ENCODE results near the gene SPDYC. TPM values are rescaled to one million over a fixed set of nuclear protein-coding genes. Genes with fewer than 3 reads are reported as not detected.
A peak's percentile ranks its signal among the peaks of the same experiment; 100 is the strongest.

The SPDYC gene
- total RNA-seq, 1 donor from 2014 or later = not detected

GRCh38 chr11:65213322-65214211 lies 43.5 kb downstream of the SPDYC start:
- no peak overlapping the region for H2AFZ ChIP-seq (ENCODE audit: low read depth, low read length)
- no peak overlapping the region for H3K4me3 Mint-ChIP-seq (ENCODE audit: unreplicated experiment)
- peaks cover 6% of the 10 kb centered on the region for H3K4me1 ChIP-seq (ENCODE audit: insufficient read depth, low read length)
- no peaks in the 10 kb centered on the region for H3K27me3 ChIP-seq (ENCODE audit: insufficient read depth, low read length)
- H3K27ac ChIP-seq (ENCODE audit: low read depth, low read length) = no peak overlapping the region
- H3K79me2 ChIP-seq (ENCODE audit: insufficient read depth, low read length) = no peaks in the 10 kb centered on the region
- H3K4me1 Mint-ChIP-seq (ENCODE audit: low read depth, unreplicated experiment) = peaks cover 6% of the 10 kb centered on the region
- H3K36me3 Mint-ChIP-seq (ENCODE audit: low read depth, unreplicated experiment) = peaks cover 12% of the 10 kb centered on the region
- no peak overlapping the region for H3K9ac ChIP-seq (ENCODE audit: low read length)
- H3K27ac Mint-ChIP-seq (ENCODE audit: unreplicated experiment) = peak overlapping the region; percentile 18
- peaks cover 2% of the 10 kb centered on the region for H3K27me3 Mint-ChIP-seq (ENCODE audit: low read depth, unreplicated experiment)
- DNase-seq (ENCODE audit: low read depth) (no peak), FAIRE-seq (no peak)
- H3K4me2 ChIP-seq (ENCODE audit: low read length) = peak overlapping the region; percentile 23
- peaks cover 18% of the 10 kb centered on the region for H4K20me1 ChIP-seq (ENCODE audit: insufficient read depth, low read length)
- no peaks in the 10 kb centered on the region for H3K9me3 ChIP-seq (ENCODE audit: insufficient read depth, low read depth, low read length)
- no peak for TF ChIP-seq CTCF (IDR thresholded peaks at IDR 0.05; ENCODE audit: insufficient read depth, low read depth, low read length)
- TF ChIP-seq EZH2 (IDR thresholded peaks at IDR 0.05; ENCODE audit: insufficient read depth, low read length) = no peak
- H3K4me3 ChIP-seq (ENCODE audit: insufficient read depth, low read depth, low read length) = no peak overlapping the region
- H3K36me3 ChIP-seq (ENCODE audit: insufficient read depth, low read length) = peaks cover 4% of the 10 kb centered on the region
- no peaks in the 10 kb centered on the region for H3K9me3 Mint-ChIP-seq (ENCODE audit: unreplicated experiment)

- no peak overlapping the region for H3K4me3 ChIP-seq (ENCODE audit: insufficient read depth, low read depth, low read length)
- peaks cover 8% of the 10 kb centered on the region for H3K4me1 Mint-ChIP-seq (ENCODE audit: low read depth, unreplicated experiment)
- no peak overlapping the region for H3K9ac ChIP-seq (ENCODE audit: low read length)
- peaks cover 4% of the 10 kb centered on the region for H3K27me3 Mint-ChIP-seq (ENCODE audit: low read depth, unreplicated experiment)
- peaks cover 11% of the 10 kb centered on the region for H4K20me1 ChIP-seq (ENCODE audit: insufficient read depth, low read length)
- peaks cover 6% of the 10 kb centered on the region for H3K4me1 ChIP-seq (ENCODE audit: insufficient read depth, low read length)
- H3K36me3 ChIP-seq (ENCODE audit: insufficient read depth, low read length) = peaks cover under 1% of the 10 kb centered on the region
- no peaks in the 10 kb centered on the region for H3K79me2 ChIP-seq (ENCODE audit: insufficient read depth, low read length)
- no peak overlapping the region for H2AFZ ChIP-seq (ENCODE audit: low read depth, low read length)
- no peak for FAIRE-seq
- H3K27ac Mint-ChIP-seq (ENCODE audit: unreplicated experiment) = peak overlapping the region; percentile 44
- no peaks in the 10 kb centered on the region for H3K9me3 Mint-ChIP-seq (ENCODE audit: unreplicated experiment)
- H3K27me3 ChIP-seq (ENCODE audit: insufficient read depth, low read length) = no peaks in the 10 kb centered on the region
- H3K9me3 ChIP-seq (ENCODE audit: insufficient read depth, low read depth, low read length) = no peaks in the 10 kb centered on the region
- no peak overlapping the region for H3K27ac ChIP-seq (ENCODE audit: low read depth, low read length)
- H3K36me3 Mint-ChIP-seq (ENCODE audit: low read depth, unreplicated experiment) = peaks cover 10% of the 10 kb centered on the region
- H3K4me3 Mint-ChIP-seq (ENCODE audit: unreplicated experiment) = no peak overlapping the region
- no peak for DNase-seq (ENCODE audit: low read depth)
- no peak overlapping the region for H3K4me2 ChIP-seq (ENCODE audit: low read length)
- TF ChIP-seq EZH2 (IDR thresholded peaks at IDR 0.05; ENCODE audit: insufficient read depth, low read length) (no peak), CTCF (IDR thresholded peaks at IDR 0.05; ENCODE audit: insufficient read depth, low read depth, low read length) (no peak)
Measured at GRCh38 chr11:65214212-65214845, 44.3 kb downstream of the SPDYC start.

Measured in astrocyte (in vitro differentiated cells and primary cell).